Glomerular visceral epithelial cell (primary cell): Measurements from ENCODE around the gene ATP13A5.

Experiments used
- DNase-seq: peaks from one replicate; pipeline ENCODE4 v3.0.0-alpha.2; 2016; ENCODE audit errors: extremely low spot score

The ATP13A5 gene

DNA sequence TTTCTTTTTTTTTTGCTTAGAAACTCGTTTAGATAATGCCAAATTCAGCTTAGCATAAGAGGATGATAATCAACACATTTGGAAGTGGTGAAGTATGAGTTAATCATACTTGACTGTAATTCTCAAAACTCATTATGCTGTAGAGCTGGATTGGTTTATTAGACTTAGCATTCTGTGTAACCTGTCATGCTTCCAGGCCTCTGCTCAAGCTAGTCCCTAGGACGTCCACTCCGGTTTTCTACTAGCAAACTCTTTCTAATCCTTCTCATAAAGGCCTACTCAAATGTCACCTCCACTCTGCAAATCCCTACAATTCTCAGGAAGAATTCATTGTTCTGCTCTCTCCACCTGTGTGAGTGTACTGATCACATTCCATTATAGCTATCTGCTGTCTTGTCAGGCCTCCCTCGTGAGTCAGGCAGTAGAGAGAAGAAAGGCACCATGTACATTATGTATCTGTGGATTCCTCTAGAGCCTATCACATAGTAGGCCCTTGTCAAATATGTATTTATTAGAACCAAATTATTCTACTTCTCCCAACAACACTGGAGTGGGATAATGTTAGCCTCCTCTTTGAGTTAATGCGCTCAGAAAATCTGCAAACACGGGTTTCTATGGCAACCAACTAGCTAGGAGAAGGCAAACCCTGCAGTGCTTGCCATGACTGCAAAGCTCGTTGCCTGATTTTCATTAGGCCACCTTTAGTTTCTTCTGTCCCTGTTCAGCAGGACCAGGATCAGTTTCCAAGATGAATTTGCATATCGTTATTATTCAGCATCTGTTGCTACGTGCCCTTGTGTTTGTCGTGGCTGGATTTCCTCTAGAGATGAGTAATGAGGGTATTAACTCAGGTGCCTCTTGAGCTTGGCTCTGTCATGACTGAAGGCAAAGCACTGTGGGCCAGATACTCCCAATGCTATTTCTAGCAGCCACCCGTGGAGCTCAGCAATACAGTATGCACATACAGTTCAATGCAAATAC lies 30.7 kb downstream of the ATP13A5 start:
- DNase-seq = no peak

DNA sequence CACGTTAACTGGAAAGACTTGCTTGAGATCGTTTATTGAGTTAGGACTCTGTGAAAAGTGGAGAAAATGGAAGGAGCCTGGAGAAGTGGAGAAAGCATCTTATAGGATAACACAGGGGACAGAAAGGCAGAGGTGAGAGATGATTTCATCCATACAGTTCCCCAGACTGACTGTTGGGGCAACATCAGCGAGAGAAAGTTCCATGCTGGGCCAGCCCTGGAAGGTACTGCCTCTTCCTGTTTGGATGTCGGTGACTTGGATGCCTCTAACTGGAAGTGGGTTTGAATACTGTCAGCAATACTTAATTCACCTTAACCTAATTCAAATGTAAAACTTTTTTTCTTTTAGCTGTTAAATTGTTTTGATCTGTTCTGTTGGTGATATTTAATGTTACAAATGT lies 32.3 kb downstream of the ATP13A5 start:
- DNase-seq = no peak

DNA sequence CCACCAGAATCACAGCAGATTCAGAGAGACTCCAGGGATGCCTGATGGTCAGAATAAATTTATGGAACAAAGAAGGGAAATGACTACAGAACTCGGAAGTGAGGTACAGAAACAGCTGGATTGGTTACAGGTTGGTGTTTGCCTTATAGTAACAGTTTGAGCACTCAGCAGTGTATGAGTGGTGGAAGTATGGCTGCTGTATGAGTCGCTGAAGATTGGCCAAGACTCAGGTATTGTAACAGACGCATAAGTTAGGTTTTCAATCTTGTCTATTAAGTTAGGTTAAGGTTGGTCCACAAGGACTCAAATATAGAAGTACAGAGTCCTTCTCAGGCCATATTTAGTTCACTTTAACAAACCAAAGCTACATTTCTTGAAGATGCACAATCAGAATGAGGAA lies 33.1 kb downstream of the ATP13A5 start:
- no peak for DNase-seq

DNA sequence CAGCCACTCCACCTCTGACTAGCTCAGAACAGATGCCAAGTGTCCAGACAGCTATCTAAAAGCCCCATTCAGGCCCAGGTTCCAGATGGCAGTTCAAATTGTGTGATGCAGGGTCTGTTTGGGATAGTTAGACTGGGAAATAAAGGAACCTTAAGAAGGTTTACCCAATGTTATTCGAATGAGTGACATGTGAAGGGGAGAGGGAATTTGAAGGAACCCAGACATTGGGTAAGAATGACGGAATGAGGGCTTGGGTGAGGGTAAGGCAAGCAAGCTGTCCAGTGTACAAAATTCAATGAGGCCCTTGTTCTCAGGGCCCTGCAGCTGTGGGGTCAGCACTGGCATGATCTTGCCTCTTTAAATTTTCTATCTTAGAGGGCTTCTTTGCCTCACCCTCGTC lies 34.1 kb downstream of the ATP13A5 start:
- DNase-seq = no peak

DNA sequence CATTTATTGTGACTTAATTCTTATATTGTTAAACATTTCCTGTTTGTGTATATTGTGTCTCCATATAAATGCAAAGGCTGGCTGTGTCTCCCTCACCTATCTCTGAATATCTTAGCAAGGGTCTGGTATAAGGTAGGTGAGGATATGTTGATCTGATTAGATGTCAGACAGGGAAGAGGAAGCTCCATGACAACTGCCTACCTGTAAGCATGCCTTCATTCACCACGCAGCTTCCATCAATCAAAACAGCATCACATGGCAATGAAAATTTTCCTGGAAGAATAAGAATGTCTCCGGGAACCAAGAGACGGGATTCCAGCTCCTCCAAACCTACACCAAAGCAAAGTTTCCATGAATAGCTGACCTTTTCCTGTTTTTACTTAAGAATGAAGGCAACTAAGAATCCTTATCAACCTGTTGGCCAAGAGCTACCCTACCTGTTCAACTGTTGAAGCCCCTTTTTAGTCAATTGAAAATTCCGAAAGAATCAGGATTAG lies 34.8 kb downstream of the ATP13A5 start:
- no peak for DNase-seq

DNA sequence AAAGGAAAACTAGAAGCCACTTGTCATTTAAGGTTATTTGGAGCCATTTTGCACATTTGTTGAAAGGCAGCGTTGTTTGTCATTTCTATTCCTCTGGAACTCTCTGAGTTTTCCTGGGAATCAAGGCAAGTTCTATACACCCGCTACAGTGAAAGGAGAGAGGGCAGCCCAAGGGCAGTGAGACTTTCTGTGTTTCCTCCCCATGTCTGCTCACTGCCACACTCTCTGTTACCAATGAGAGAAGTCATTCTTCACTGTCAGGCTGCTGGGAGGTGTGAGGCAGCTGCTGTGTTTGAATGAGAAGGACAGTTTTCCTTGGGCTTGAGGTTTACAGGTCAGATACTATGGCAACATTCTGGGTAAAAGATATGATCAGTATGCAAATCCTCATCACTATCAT lies 36.0 kb downstream of the ATP13A5 start:
- DNase-seq = no peak

- DNase-seq = no peak
Observed at GRCh38 chr3:193335031-193335430, 43.5 kb downstream of the ATP13A5 start.

- DNase-seq = no peak
Observed at GRCh38 chr3:193333229-193333628, 45.3 kb downstream of the ATP13A5 start.

- DNase-seq = no peak
Observed at GRCh38 chr3:193330555-193331204, 47.9 kb downstream of the ATP13A5 start.

DNA sequence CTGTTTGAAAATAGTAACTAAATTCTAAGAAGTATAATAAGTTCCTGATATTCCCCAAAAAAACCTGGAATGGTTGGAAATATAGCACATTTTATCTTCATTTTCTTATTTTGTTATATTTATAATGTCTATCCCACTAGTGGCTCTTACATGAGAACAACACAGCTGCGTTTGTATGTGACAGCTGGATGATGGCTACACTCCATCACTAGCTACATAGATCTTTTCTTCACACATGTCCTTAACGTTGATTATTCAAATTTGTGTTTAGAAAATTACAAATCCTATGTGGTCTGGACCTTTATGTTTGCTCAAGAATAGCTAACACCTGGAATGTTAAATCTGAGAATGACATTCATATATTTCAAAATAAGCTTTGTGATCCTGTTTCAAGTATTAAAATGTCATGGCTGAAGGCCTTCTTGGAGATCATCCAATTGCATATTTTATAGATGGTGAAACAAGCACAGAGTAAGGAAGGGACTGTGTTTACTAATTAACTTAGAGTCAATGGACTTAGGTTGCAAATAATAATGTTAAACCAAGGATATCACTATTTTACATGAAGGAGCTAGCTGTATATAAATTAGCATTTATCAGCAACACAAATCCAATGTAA lies 60.8 kb downstream of the ATP13A5 start:
- no peak for DNase-seq

- no peak for DNase-seq
Observed at GRCh38 chr3:193314161-193314560, 64.4 kb downstream of the ATP13A5 start.

DNA sequence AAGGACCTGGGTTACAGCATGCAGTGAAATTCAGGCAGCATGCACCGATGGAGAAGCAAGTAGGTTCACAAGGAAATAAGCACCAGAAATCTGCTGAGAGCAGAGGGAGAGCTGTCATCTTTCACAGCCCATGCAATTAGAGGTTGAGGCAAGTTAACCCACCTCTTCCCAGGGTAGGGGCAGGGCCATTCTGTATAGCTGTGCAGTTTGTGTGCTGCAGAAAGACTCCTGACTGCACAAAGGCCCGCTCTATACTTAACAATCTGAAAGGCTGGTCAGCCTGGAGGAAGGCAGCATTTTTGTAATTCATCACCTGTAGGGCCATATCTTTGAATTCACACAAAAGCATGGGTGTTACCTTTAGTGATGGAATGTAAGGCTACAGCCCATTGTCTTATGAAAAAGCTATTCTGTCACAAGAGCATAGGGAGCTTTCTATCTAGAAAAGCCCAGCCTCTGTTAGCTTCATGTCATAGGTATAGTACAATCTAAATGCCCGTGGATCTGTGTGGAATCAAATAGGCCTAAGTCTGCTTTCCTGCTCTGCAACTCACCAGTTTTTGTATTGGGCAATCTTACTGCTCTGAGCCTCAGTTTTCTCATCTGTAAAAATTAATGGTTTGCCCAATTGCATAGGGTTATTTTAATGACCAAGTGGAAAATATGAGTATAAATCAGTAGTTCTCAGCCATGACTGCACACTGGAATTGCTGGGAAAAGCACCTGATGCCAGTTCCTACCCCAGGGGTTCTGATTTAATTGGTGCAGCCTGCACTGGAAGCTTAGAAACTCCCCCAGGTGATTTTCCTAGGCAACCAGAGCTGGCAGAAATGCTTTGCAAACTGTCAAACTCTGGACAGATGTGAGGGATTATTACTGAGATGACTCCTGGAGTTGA lies 65.2 kb downstream of the ATP13A5 start:
- DNase-seq = no peak

- DNase-seq = no peak
Observed at GRCh38 chr3:193310914-193311723, 67.4 kb downstream of the ATP13A5 start.

DNA sequence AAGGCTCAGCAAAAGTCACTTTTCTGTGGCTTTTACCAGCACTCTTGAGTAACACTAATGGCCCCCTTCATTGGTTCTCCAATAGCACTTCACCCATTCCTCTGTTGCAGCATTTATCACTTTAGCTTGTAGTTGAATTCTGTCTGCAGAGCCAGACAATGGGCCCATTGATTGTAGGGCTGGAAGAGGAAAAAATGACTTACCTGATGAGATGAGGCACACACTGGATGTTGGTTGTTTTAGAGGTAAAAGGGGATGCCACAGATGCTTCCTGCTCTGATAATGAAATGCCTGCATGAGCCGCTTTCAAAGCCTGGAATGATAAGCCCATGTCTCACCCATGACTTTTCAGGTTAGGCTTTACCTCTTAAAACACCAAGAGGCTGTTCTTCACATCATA lies 73.2 kb downstream of the ATP13A5 start:
- no peak for DNase-seq

DNA sequence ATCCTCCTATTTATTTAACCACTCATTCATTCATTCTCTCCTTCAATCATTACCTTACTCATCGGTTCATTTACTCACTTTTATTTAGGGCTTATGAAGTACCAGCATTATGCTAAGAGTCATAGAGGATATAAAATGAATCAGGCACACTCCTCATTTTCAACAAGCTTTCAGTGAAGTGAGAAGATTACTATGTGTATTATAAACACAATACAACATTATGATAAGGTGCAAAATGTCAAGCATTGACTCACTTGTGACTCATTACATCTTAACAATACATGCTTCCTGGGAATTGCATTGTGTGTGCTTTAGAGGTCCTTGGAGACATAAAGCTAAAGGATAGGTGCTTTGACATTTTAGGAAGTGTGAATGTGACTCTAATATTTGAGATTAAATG lies 77.1 kb downstream of the ATP13A5 start:
- no peak for DNase-seq

DNA sequence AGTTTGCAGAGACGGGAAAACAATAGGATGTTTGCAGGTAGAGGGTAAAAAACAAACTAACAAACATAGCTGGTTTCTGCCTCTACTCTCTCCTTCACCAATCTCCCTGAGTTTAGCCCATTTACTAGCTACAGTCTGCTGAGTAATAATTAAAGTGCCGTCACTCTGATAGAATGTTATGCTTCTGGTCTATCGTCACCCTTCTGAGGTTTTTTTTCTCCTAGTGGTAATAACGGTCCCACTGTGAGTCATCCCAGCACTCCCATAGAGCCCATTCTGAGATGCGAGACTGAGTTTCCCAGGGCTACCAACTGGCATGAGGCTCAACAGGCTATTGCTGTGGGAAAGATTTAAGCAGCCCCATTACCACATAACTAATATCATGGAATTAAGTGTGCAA lies 81.1 kb downstream of the ATP13A5 start:
- peak; percentile 25 for DNase-seq

DNA sequence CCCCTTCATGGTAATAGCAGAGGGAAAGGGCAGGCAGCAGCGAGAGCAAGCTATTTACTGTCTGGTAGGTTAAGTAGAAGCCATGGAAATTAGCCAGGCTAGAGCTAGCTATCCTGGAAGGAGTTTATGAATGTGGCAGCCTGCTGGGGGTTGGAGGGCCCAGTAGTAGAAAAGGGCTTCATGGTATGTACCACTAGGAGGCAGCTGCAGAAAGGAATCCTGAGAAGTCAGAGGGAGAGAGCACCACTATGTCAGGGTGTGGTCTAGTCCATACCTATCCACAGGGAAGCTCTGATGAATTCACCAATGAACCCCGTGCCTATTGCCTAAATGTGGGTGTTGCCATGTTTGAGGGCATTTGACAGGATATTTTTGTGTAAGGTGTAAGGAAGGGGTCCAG lies 82.6 kb downstream of the ATP13A5 start:
- no peak for DNase-seq

GRCh38 chr3:193292386-193292785 lies 86.2 kb downstream of the ATP13A5 start:
- no peak for DNase-seq

- no peak for DNase-seq
Observed at GRCh38 chr3:193271101-193271840, 107.3 kb downstream of the ATP13A5 start.

GRCh38 chr3:193270451-193270850 lies 108.1 kb downstream of the ATP13A5 start:
- no peak for DNase-seq
